Right renal pelvis (tissue), 4 donors: ENCODE results near the gene AIG1. TPM values are rescaled to one million over a fixed set of nuclear protein-coding genes. Genes with fewer than 3 reads are reported as not detected.
"Not testable (repeated sequence)": the region's sequence is repeated elsewhere in the genome, so short reads cannot be mapped to it uniquely, and the experiment has no call there.

Experiments
- DNase-seq, 4 donors: peaks; one replicate each; pipeline ENCODE4 v3.0.0-alpha.2; 2013; ENCODE audit warnings: low read depth in 4 of 4, low spot score in 3 of 4, missing footprints in 1 of 4
- polyA plus RNA-seq, 4 donors: library from polyadenylated mRNA; unstranded; fragments of 120-200 nt; gene quantifications; one replicate each; pipeline ENCODE4 v1.2.1, GENCODE V29; 2013; ENCODE audit not compliant: insufficient read length in 4 of 4

Gene AIG1
- polyA plus RNA-seq, 4 donors: 108 to 117 (median 111) TPM

DNA sequence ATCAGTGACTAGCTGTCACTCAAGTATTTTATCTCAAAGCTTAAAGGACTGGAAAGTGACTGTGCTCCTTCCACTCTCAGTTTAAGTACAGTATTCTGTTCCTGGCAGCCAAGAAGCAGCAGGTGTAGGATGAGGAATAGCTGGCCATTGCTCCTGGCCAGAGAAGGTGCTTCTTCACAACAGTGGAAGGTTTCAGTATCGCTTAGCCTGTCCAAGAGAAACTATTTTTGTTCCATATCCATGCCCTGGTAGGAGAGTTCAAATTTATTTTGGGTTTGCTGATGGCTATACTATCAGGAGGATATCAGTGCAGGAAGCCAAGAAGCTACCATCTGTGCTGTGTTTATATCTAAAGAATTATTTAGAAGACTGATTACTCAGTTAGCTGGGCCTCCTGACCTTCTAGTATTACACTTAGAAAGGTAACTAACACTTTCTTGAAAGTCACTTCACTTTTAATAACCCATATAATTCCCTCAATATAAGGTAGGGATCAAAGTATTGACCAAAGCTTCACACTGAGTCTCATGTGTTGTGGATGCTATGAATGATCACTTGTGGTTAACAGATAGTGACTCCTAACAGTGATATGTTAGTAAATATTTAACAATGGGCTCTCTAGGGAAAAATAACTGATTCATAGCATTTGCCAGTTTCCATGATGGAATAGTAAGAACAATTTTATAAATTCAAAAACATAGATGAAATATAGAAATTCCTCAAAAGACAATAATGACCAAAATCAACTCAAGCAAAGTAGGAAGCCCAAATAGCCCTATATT, 99.9 kb downstream of the AIG1 start:
- no peak for DNase-seq

DNA sequence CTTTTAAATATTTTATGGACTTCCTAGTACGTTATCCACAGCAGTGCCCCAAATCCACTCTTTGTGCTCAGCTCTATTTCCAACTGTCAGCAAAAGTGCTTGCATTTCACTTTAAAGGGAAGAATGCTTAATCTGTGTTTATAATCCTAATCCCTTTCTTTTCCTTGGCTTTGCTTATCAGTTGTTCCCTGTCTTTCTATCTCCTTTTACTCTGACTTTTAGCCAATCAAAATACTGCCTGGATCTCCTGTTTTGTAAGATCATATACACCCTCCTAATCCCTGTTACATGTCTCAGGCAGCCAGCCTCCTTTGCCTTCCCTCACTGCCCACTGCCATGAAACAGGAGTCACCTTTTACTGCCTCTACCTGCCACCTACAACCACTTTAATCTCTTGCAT, 102.9 kb downstream of the AIG1 start:
- DNase-seq: no peak

DNA sequence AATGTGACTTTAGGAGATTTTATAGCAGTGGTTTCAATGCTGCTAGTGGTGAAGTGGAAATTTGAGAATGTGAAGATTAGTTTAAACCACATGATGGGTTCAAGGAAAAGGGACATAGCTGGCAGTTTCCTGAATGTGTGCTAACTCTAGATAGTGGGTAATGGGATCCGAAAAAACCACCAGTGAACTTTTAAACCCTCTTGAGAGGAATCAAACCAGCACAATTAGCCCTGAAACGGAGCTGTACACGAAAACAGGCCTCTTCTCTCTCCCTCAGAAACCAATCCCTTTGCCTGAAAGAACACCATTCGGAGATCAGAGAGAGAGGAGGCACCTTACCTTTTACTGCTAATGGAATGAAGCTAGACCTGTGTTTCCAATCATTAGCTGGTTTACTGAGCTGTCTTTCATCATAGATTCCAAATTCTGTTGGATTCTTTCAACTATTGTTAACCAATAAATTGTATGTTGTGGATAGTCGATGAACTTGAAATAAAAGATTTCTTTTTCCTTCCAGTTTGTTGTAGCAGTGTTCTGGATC, 103.9 kb downstream of the AIG1 start:
- DNase-seq: no peak

DNA sequence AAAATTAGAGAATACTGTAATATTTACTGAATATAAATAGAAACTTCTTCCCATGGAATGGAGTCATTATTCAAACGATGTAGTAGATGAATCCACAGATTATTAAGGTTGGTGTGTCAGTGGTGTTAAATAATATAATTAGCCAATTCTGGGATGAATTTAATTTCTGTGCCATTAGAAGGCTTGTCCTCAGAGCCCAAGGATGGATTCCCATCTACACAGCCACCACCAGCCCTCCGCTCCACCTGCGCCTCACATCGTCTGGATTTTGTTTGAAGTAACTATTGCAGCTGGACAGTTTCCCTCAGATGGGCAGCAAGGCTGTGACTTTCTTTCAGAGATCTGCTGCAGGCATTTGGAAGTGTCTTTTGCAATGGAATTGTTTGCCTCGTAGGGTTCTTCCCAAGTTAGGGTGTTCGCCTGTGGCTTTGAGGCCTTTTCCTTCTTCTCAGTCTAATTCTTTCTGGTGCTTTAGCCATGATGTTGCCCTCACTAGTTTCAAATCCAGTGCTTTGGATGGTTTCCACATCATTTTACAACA, 104.7 kb downstream of the AIG1 start:
- no peak for DNase-seq

DNA sequence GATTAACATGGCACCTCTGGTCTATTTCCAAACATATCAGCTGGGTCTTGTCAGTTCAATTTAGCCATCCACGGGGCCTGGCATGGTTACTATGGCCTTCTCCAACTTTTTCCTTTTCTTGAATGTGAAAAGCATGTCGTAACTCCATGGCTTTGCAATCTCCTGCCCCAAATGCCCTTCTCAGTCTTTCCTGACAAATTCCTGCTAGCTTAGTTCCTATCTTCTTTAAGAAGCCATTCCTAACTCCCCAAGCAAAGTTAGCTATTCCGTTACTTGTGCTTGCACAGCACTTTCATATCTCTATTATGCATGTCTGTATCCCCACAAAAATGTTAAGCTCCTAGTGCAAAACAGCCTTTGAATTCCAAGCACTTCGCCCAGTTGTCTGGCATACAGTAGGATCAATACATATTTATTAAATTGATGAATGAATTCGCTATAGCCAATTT, 105.6 kb downstream of the AIG1 start:
- DNase-seq: no peak

DNA sequence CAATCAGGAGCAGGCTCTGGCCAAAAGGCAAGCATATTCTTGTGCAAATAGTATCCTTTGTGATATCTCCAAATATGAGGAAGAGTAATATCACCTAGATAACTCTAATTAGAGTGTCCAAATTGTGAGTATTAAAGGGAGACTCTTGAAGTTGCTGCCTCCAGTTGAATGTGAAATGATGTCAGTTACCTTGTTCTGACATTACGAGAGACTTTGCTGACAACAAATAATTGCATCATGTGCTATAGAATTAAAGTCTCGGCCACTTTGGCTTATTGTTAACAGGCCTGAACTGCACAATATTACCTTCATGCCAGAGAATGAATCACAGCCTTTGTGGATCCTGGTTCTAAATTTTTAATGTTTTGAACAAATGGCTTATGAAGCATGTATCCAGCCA, 106.5 kb downstream of the AIG1 start:
- DNase-seq: no peak

DNA sequence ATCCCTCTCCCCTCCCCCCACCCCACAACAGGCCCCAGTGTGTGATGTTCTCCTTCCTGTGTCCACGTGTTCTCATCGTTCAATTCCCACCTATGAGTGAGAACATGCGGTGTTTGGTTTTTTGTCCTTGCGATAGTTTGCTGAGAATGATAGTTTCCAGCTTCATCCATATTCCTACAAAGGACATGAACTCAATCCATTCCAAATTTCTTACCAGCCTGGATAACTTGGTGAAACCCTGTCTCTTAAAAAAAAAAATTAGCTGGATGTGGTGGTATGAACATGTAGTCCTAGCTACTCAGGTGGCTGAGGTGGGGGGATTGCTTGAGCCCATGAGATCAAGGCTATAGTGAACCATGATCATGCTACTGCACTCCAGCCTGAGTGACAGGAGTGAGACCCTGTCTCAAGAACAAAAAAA, 107.7 kb downstream of the AIG1 start:
- DNase-seq: not testable (repeated sequence)

DNA sequence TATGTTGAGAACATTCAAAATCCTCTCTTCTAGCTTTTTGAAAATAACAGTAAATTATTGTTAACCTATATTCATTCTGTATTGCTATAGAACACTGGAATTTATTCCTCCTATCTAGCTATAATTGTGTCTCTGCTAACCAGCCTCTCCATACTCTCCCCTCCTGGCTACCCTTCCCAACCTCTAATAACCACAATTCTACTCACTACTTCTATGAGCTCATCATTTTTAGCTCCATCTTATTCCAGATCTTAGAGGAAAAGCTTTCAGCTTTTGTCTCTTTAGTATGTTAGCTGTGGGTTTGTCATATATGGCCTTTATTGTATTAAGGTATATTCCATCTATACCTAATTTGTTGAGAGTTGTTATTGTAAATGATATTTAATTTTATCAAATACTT, 108.8 kb downstream of the AIG1 start:
- DNase-seq: no peak

DNA sequence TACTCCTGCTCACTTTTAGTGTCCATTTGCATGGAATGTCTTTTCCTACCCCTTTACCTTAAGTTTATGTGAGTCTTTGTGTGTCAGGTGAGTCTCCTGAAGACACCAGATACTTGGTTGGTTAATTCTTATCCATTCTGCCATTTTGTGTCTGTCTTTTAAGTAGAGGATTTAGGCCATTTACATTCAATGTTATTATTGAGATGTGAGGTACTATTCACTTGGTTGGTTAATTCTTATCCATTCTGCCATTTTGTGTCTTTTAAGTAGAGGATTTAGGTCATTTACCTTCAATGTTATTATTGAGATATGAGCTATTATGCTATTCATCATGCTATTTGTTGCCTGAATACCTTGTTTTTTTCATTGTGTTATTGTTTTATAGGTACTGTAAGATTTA, 113.8 kb downstream of the AIG1 start:
- no peak for DNase-seq

DNA sequence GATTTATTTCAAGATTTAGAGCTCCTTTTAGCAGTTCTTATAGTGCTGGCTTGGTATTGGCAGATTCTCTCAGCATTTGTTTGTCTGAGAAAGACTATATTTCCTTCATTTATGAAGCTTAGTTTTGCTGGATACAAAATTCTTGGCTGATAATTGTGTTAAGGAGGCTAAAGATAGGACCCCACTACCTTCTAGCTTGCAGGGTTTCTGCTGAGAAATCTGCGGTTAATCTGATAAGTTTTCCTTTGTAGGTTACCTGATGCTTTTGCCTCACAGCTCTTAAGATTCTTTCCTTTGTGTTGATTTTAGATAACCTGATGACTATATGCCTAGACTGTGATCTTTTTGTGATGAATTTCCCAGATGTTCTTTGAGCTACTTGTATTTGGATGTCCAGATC, 114.3 kb downstream of the AIG1 start:
- DNase-seq: no peak

DNA sequence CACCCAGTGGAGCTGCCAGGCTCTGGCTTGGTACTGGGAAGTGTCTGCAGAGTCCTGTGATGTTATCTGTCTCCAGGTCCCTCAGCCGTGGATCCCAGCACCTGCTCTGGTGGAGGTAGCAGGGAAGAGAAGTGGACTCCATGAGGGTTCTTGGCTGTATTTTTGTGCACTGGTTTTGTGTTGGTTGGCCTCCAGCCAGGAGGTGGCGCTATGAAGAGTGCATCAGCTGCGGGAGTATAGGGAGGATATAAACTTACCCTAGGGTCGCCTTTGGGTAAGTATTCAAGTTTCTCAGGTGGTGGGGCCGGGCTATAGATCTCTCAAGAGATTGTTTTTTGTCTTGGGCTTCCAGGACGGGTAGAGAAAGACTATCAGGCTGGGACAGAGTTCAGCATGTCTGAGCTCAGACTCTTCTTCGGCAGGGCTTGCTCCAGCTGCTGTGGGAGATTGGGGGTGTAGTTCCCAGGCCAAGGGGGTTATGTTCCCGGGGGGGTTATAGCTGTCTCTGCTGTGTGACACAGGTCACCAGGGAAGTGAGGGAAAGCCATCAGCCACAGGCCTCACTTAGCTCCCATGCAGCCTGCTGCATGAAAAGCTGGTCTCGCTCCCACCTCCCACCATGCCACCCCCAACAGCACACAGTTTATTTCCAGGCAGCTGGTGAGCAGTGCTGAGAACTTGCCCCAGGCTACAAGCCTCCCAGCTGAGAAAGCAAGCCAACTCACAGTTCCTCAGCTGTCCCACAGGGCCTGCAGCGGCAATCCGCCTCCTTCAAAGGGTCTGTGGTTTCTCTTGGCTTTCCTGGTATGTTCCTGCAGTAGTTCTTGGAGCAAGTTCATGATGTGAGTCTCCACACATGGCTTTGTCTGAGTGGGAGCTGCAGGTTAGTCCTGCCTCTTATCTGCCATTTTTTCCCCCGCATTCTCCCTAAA, 115.7 kb downstream of the AIG1 start:
- no peak for DNase-seq

DNA sequence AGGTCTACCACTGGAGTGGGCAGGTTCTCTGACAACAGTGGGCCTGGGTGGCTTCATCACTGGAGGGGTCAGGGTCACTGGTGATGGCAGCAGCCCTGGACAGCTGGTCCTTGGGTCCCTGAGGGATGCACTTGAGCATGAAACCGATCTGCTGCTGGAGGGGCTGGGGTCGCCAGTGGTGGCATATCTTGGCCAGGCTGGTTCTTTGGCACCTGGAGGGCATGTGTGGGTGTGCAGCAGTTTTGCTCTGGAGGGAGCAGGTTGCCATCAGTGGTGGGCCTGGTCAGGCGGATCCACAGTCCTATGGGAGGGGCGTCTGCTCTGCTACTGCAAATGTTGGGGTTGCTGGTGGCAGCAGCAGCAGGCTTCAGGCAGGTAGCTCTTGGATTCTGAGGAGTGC, 117.0 kb downstream of the AIG1 start:
- DNase-seq: no peak

DNA sequence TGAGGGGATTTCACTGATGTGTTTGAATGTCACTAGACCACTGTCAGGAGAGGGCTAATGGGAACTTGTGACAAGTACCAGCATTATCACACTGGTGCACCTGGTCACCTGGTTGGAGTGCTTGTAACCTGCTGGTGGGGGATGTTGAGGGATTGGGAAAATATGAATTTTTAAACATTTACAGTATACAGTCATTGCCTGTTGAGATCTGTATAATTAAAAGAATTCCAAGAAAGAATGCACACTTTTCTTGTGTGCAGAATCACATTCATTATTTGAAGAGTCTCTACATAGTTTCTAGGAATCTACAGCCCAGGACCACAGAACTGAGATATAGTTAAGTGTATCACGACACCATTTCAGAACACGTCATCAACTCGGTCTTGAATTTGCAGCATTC, 118.4 kb downstream of the AIG1 start:
- no peak for DNase-seq

DNA sequence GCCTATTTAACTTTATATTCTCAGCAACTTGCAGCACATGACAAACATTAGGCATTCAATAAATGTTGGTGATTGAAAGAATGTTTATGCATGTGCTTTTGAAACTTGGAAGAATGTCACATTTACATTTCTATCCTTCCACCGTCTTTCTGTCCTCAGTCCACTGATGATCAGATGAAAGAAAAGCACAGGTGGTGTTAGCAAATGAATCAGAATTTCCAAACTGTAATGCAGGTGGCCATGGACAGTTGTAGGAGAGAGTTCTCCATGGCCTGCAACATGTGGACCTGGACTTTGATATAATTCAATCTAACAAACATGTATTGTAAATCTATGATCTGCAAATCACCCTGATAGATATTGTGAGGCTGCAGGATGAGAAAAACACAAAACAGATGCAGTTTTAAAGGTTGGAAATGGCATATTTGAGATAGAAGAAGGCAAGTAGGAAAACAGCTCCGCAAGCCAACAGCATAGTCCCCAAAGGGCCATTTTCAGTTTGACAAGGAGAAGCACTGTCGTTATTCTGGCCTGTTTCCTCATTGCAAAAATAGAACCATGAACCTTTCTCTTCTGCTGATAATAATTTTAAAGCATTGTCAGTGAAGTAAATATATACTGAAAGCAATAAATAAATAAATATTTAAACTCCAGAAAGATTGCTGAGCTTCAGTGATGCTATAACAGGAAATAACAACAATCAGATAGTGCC, 119.4 kb downstream of the AIG1 start:
- no peak for DNase-seq

DNA sequence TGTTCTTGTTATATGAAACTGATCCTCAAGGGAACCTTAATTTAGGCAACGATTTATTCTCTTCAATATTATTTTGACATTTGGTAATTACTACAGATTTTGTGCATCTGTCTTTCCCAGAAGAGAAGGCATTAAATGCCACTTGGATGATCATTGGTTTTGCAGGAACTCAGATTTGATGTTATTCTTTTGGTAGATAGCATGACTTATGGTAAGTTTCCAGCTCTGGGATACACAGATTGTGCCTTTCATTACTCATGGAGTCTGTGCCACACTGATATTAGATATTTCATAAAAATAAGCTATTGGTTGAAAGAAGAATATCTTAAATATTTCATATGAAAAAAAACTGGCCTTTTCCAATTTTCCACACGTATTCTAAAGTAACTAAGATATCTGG, 120.1 kb downstream of the AIG1 start:
- DNase-seq: no peak

DNA sequence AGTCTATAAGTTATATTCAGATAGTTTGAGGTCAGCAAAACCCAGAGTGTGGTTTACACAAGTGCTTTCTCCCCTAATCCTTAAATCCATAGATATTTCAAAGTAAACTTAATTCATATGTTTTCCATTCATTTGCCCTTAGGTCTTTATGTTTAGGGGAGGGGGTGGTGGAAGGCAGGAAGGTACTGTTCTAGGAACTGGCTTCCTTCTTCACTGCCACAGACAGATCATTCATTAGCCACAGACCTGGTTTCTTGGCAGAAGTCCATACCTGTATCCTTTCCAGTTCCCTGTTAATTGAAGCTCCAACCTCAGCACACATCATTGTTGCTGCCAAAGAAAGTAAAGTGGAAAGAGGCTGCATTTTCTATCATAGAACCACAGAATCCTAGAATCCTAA, 123.0 kb downstream of the AIG1 start:
- DNase-seq: no peak

DNA sequence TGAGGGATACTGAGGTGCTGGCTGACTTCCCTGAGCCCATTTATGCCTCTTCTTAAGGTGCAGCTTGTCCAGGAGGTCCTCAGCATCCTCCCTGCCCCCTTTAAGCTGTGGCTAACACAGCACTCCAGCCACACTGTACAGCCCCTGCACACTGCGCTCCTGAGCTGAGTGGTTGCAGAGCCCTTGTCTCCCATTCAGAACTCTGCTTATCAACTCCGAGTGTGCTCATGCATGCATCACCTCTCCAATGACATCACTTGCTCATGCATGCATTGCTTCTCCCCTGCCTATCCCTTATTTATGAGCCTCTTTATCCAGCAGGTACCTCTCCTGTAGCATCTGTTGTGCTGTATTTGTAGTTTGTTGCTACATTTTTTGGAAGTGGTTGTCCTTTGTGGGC, 124.6 kb downstream of the AIG1 start:
- DNase-seq: no peak

DNA sequence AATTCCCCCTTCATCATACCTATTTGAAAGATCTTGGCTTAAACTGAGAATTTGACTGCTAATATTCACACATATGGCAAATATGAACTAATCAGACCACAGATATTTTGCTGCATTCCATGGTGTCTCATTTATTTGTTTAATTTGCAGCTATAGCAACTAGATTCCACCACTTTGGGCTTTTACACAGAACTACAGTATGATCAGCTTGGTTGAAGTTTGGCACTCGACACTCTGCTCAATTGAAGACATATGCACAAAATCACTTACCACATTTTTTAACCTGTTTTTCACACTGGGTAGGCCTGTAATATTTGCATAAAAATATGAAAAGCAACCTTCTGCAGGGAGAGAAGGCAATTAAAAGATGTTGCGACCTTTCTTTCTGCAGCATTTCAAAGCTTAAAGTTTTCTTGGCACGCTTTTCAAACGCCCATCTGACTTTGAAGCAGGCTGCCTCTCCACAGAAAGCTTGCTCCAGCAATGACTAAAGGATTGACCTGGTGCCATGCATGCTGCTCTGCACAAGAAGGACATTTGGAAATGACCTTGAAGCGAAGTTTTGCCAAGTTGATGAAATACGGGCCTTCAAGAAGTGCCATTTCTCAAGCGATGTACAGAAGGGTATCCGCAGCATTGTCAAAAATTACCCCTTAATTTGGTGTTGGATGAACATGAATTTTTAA, 126.7 kb downstream of the AIG1 start:
- no peak for DNase-seq

DNA sequence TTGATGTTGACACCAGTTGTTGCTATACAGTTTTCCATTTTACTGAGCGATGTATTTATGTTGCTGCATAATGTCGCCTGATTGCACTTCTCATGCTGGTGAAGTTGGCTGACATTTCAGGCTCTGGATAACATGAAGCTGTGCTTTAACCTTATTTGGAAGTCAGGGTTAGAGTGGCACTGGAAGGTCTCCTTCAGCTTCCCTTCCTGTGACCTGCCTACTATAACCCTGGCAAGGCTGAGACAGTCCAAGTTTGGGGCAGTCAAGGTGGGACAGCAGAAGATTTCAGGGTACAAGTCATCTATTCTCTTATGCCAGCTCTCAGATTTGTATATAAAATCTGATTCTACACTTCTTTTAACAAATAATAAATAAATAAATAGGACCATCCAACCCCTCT, 127.6 kb downstream of the AIG1 start:
- DNase-seq: no peak

DNA sequence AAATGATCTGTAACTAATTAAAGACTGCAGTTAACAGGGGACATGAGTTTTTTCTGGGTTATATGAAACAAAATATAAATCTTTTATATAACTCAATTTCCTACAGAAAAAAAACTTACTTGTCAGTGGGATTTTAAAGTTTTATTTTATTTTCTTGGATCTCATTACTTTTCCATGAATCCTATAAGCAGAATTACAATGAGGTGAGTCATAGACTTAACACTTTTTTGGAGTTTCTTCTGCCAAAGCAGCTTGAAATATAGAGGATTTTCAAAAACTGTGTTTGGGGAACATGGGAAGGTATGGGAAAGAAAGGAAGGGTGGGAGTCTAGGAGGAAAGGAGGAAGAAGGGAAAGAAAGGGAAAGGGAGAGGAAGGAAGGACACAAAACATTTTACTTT, 130.7 kb downstream of the AIG1 start:
- no peak for DNase-seq
